Measurements from ENCODE around the gene RCCD1.
"Not testable (repeated sequence)": the region's sequence is repeated elsewhere in the genome, so short reads cannot be mapped to it uniquely, and the experiment has no call there.

The RCCD1 gene

DNA sequence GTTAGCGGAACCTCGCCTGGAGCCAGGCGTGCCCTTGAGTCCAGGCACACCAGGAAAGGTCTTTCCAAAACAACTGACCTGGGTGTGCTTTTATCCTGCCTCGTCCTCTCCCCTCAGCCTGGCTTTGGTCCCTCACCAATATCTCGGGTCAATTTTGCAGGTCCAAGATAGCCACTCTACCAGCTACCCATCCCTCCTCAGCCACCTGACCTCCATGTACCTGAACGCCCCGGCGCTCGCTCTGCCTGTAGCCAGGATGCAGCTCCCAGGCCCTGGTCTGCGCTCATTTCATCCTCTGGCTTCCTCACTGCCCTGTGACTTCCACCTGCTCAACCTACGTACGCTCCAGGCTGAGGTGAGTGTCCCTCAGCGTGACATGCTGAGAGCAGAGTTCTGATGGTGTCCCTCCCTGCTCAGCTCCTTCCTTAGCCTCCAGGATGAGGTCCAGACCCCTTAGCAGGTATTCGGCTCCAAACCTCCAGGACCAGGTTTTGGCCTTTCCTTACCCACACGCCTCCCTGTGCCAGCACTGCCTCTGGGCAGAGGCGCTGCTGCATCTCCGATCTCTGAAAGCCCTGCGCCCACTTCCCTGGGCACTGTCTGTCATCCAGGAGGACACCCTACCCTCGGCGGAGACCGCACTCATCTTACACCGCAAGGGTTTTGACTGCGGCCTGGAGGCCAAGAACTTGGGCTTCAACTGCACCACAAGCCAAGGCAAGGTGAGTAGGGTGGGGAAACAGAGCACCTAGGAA, 36.5 kb upstream of the RCCD1 start:
- no peak for DNase-seq (ENCODE audit: low spot score)

- no peak for DNase-seq (ENCODE audit: low spot score)
Observed at GRCh38 chr15:90918835-90919234, 35.8 kb upstream of the RCCD1 start.

DNA sequence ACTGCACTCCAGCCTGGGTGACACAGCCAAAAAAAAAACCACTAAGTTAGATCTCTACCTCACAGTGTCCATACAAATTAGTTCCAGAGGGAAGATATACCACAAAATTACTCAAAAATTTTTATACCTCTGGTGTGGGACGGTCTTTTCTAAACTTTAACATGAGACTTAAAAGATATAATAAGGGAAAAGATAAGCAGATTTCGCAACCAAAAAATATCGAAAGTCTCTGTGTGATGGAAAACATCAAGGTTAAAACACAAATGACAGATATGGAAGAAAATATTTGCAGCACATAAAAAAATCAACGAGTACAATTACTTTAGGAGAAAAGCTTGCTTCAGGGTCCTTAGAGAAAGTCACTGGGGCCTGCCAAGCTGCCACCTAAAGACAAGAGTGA, 32.8 kb upstream of the RCCD1 start:
- no peak for DNase-seq (ENCODE audit: low spot score)

- DNase-seq (ENCODE audit: low spot score), result not testable (repeated sequence)
Observed at GRCh38 chr15:90922712-90923322, 31.9 kb upstream of the RCCD1 start.

DNA sequence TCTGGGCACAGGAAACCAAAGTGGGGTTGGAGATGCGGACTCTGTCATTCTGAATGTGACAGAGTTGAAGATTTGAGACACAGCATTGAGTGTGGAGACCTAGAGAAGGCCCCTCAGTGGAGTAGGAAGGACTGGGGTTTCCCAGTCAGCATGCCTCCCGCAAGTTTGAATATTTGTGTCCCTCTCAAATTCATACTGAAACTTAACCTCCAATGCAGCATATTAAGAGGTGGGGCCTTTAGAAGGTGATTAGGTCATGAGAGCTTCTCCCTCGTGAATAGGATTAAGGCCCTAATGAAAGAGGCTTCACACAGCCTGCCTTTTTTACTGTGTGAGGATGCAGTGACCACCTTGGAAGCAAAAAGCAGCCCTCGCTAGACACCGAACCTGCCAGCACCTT, 30.3 kb upstream of the RCCD1 start:
- no peak for DNase-seq (ENCODE audit: low spot score)

GRCh38 chr15:90926766-90927165, 27.9 kb upstream of the RCCD1 start:
- DNase-seq (ENCODE audit: low spot score), result not testable (repeated sequence)

DNA sequence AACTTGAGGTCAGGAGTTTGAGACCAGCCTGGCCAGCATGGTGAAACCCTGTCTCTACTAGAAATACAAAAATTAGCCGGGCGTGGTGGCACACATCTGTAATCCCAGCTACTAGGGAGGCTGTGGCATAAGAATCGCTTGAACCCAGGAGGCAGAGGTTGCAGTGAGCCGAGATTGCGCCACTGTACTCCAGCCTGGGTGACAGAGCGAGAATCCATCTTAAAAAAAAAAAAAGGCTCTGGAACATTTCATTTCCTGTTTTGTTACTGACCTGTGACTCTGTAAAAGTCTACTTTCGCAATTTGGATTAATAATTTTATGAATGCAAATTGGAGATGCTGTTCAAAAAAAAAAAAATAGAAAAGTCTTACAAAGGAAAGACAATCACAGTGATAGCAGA, 26.6 kb upstream of the RCCD1 start:
- not testable (repeated sequence) for DNase-seq (ENCODE audit: low spot score)

DNA sequence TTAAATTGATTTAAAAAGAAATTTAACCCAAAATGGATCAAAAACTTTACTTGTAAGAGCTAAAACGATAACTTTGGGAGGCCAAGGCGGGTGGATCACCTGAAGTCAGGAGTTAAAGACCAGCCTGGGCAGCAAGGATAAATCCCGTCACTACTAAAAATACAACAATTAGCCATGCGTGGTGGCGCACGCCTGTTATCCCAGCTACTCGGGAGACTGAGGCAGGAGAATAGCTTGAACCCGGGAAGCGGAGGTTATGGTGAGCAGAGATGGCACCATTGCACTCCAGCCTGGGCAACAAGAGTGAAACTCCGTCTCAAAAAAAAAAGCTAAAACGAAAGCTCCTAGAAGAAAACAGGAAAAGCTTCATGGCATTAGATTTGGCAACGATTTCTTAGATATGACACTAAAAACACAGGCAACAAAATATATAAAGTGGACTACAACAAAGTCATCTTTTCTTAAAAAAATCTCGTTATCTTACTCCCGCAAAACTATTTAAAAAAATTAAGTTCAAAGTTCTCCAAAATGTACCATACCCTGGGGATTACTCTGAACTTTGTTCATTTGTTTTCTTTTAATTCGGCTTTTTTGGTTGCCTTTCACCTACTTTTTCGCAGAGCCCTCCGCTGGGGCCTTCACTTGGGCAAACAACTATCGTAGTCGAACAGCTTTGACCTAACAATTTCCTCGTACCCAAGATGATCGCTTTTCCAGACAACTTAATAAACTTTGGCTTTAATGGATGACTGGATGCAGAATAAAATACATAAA, 25.3 kb upstream of the RCCD1 start:
- DNase-seq (ENCODE audit: low spot score), result no peak

DNA sequence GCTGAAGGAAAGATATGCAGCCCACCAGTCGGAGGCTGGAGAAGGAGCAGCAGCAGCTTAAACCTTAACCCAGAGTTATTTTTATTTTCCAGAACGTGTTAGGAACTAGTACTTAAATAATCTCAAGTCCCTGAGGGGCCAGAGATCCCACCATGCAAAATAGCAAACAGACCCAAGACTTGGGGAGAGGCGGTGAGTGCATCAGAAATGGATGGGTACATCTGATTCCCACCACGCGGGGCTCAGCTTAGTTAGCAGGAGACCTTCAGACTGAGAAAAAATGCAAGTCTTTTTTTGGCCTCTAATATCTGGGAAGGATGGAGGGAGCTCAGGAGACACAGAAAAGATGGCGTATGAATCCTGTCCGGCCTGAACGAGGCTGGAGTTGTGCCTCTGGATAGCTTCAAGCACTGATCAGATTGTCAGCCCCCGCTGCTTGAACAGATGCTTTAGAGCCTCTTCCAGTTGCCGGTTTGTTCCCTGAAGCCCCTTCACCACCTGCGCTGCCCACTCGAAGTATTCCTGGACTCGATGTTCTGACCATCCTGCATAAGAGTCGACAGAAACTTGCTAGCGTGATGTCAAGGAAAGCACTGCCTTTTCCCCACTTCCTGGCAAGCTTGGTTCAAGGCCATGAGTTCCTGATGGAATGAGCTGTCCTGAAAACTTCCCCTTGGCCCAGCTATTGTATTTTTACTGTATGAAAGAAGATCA, 23.7 kb upstream of the RCCD1 start:
- no peak for DNase-seq (ENCODE audit: low spot score)

DNA sequence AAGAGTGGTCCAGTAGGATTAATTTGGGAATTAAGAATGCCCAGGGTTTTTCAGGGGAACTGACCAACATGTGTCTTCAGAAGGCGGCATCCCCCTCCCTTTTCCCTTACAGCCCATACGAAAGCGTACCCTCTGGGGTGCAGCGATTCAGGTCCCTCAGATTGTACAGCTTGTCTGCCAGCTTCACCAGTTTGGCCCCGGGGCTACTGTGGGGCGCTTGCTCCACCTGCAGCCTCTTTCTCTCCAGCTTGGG, 23.2 kb upstream of the RCCD1 start:
- DNase-seq (ENCODE audit: low spot score), result no peak

- DNase-seq (ENCODE audit: low spot score), result peak; percentile 72
Observed at GRCh38 chr15:90931828-90932659, 22.6 kb upstream of the RCCD1 start, which contains the start of gene HDDC3. HDDC3 (minus strand) TSS chr15:90932549; CDS start chr15:90932540, 9 bp downstream.

DNA sequence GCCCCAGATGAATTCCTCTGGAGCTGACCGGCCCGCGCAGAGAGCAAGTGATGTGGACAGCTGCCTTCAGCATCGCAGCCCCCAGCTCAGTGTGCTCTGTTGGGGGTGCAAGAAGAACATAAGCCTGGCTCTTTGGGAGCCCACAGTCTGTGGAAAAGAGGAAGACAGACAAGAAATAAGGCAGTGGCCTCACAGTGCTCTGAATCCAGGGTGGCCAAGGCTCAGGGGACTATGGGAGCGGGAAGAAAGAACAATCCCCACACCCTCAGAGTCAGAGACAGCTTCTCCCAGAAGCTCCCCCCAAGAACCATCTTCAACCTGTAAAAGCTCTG, 22.1 kb upstream of the RCCD1 start:
- DNase-seq (ENCODE audit: low spot score), result no peak

DNA sequence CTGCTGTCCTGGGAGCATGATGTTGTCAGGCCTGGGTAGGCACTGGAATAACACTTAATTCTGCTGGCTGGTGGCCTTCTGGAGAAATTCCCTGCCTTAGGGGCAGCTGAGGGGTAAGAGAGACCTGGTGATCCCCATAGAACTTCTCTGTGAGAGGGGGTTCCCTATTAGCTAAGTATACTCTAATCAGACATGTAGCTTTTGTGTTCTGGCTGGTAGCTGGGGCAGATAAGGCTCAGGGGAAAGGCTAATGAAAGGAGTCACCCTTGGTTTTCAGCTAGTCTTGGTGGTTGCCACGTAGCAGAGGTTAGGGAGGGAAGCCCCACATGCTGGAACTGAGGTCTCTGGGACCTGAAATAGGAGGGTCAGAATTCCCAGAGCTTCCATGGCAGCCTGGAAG, 21.4 kb upstream of the RCCD1 start:
- no peak for DNase-seq (ENCODE audit: low spot score)

GRCh38 chr15:90934256-90934948, 20.3 kb upstream of the RCCD1 start:
- DNase-seq (ENCODE audit: low spot score), result peak; percentile 90

DNA sequence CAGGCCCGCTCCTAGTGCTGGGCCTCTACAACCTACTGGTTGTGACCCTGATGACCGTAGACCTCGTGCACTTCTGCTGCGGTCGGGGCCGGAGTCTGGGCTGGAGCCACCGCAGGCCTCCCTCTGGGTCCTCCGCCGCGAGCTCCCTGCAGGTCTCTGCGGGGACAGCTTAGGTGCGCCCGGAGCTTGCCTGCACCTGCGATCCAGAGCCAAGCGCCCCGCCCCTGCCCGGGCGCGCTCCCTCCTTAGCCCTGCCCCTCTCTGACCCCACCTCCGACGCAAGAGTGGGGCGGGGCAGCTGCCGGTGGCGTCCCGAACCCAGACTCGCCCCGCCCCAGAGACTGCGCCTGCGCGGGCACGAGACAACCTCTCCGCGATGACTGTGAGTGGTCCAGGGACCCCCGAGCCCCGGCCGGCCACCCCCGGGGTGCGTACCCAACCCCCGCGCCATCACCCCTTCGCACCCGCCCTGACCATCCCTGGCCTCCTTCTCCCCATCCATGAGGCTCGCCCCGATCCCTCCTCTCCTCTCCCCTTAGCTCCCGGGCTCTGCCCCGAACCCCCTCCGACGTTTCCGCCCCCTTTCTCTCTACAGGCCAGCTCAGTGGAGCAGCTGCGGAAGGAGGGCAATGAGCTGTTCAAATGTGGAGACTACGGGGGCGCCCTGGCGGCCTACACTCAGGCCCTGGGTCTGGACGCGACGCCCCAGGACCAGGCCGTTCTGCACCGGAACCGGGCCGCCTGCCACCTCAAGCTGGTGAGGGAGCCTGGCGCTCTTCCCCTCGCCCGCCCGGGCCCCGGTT, 19.5 kb upstream of the RCCD1 start, which contains the start of gene UNC45A:
UNC45A (plus strand) TSS at position 337 of the 803 bp plus-strand sequence; CDS start at position 377, 40 bp downstream.
- DNase-seq (ENCODE audit: low spot score), result peak; percentile 87

- no peak for DNase-seq (ENCODE audit: low spot score)
Observed at GRCh38 chr15:90936823-90937222, 17.9 kb upstream of the RCCD1 start.

DNA sequence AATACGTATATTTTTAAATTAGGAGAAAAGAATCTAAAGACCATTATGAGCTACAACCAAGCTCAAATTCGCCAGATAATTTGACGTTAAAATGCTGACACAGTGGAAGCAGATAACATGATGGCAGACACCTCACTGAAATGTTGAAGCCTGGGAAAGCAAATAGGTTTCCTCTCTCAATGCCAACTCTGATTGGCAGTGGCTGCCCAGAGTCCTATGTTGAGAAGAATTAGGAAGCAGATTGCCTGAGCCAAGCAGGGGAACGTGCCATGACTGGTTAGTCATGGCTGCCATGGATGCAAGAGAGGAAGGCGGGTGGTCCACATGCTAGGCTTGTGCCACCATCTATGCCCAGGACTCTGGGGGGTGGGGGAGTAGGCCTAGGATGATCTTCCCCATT, 16.4 kb upstream of the RCCD1 start:
- DNase-seq (ENCODE audit: low spot score), result no peak

DNA sequence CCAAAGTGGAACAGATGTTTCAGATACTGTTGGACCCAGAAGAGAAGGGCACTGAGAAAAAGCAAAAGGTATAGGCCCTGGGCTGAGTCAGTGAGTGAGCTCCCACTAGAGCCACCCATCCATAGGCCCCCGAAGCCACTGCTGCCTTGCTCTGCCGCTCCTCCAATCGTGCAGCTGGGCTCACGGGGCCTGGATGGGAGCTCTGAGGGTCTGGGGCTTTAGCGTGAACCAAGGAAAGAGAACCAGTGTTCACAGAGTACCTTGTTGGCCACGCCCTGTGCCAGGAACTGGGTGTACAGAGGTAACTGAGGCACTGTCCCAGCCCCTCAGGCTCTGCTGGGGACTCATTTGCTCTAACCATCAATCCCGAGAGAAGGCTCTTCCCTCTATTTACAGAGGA, 14.9 kb upstream of the RCCD1 start:
- no peak for DNase-seq (ENCODE audit: low spot score)

DNA sequence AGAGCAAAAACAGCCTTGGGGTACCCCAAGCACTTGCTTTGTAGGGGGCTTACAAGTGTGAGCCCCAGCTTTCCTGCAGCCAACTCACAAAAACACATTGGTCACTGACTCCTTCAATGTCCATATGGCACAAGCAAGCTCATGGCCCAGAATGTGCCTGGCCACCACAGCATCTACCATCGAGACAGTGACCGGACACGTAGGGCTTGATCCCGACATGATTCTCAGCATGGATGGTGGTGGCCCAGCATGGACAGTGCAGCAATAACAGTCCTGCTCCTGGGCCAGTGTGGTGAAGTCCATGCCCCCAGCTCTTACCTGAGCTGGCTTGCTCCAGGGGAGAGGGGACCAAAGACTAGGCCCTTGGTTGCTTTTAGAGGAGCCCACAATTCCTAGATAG, 13.6 kb upstream of the RCCD1 start:
- DNase-seq (ENCODE audit: low spot score), result no peak
